DMS153 treated with DMSO at 0.1 percent for 48 hours (cell line): Measurements from ENCODE around the gene PEX14.

ENCODE experiments used
- DNase-seq: peaks from one replicate; lab custom pipeline; 2025; ENCODE audit not compliant: unreplicated experiment; lab: John Stamatoyannopoulos, UW

PEX14 gene

GRCh38 chr1:10516925-10517676 lies 42.4 kb downstream of the PEX14 start:
- no peak for DNase-seq

- no peak for DNase-seq
These were observed 42.9 kb downstream of the PEX14 start for GRCh38 chr1:10517677-10517982.

- peak; percentile 88 for DNase-seq
These were observed 44.3 kb downstream of the PEX14 start for GRCh38 chr1:10519016-10519417.

GRCh38 chr1:10520497-10520896 lies 45.7 kb downstream of the PEX14 start:
- no peak for DNase-seq

GRCh38 chr1:10520952-10521351 lies 46.2 kb downstream of the PEX14 start:
- DNase-seq = no peak

- DNase-seq = no peak
These were observed 46.9 kb downstream of the PEX14 start for GRCh38 chr1:10521537-10522157.

- peak; percentile 40 for DNase-seq
These were observed 47.6 kb downstream of the PEX14 start for GRCh38 chr1:10522322-10522860.

GRCh38 chr1:10525208-10525607 lies 50.5 kb downstream of the PEX14 start:
- DNase-seq = no peak

- no peak for DNase-seq
These were observed 53.6 kb downstream of the PEX14 start for GRCh38 chr1:10528066-10529014.

- DNase-seq = no peak
These were observed 54.3 kb downstream of the PEX14 start for GRCh38 chr1:10529091-10529490.

GRCh38 chr1:10529765-10530164 lies 55.0 kb downstream of the PEX14 start:
- DNase-seq = no peak

GRCh38 chr1:10530281-10530740 lies 55.6 kb downstream of the PEX14 start:
- DNase-seq = no peak

- DNase-seq = no peak
These were observed 56.2 kb downstream of the PEX14 start for GRCh38 chr1:10530756-10531495.

GRCh38 chr1:10532362-10532761 lies 57.6 kb downstream of the PEX14 start:
- no peak for DNase-seq

GRCh38 chr1:10534519-10534918 lies 59.8 kb downstream of the PEX14 start:
- no peak for DNase-seq

- DNase-seq = no peak
These were observed 61.5 kb downstream of the PEX14 start for GRCh38 chr1:10536133-10536770.

GRCh38 chr1:10537082-10537766 lies 62.5 kb downstream of the PEX14 start:
- peak; percentile 98 for DNase-seq

GRCh38 chr1:10538646-10539355 lies 64.1 kb downstream of the PEX14 start:
- DNase-seq = no peak

- DNase-seq = no peak
These were observed 64.8 kb downstream of the PEX14 start for GRCh38 chr1:10539411-10540043.
